Colonic mucosa (tissue), 4 donors: ENCODE measurements around the gene PIAS2. TPM values are rescaled to one million over a fixed set of nuclear protein-coding genes. Genes with fewer than 3 reads are reported as not detected.

ENCODE experiments used
- DNase-seq: peaks from one replicate; pipeline ENCODE4 v3.0.0-alpha.2; 2020
- H3K27ac ChIP-seq: fragments of 200-600 bp; one replicate; pipeline ENCODE4 v1.8.0; 2021
- H3K27me3 ChIP-seq: fragments of 200-600 bp; one replicate; pipeline ENCODE4 v1.8.0; 2021
- H3K36me3 ChIP-seq: fragments of 200-600 bp; one replicate; pipeline ENCODE4 v1.8.0; 2021
- H3K4me1 ChIP-seq: fragments of 200-600 bp; one replicate; pipeline ENCODE4 v1.8.0; 2021; ENCODE audit warnings: mild to moderate bottlenecking
- H3K4me3 ChIP-seq: fragments of 200-600 bp; one replicate; pipeline ENCODE4 v1.8.0; 2021
- H3K9ac ChIP-seq, 2 donors: one replicate each; pipeline ENCODE4 v1.7.0; 2013; ENCODE audit warnings: control low read depth in 2 of 2, low read depth in 2 of 2, low read length in 2 of 2
- H3K9me3 ChIP-seq: fragments of 200-600 bp; one replicate; pipeline ENCODE4 v1.8.0; 2021
- intact Hi-C: fragments of 100-400 bp; cut with DNase I; formaldehyde crosslinking; loops from one replicate; pipeline ENCODE4 v1.14.1; 2022
- total RNA-seq, 2 donors: library from RNA; stranded (reverse); fragmentation: NEBNext Ultra II Directional in 1 of 2; extraction: Animal tissue kit (Norgen Biotek cat#: 25700) in 1 of 2; gene quantifications; one replicate each; pipeline ENCODE4 v1.2.1, GENCODE V29; 2021
- TF ChIP-seq, protein P1 (sequence below): fragments of 200-600 bp; IDR thresholded peaks from one replicate; pipeline ENCODE4 v1.8.0; 2022; ENCODE audit warnings: antibody characterized with exemption, mild to moderate bottlenecking
- donor health status: healthy.
- donor health status: DM: no; HTN: no; CAD: no.
- donor health status: DM: no; HTN: no; CAD: no.

PIAS2 gene
- total RNA-seq, 2 donors from 2014 or later: 29.0 to 42.0 TPM

DNA sequence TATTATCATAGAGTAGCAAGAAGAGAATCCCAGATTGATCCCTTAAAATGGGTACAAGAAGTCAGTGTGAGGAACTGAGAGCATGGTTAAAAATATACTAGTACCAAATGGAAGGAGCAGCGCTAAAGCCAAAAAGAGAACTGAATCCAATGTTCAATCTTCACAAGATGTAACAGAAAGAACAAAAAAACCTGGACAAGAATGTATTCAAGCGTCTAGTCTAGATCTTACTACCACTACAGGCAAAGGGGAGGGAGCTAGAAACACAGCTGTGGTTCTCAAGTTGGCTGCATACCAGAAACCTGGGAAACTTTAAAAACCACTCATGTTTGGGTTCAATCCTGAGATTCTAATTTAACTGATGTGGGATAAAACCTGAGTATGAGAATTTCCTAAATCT is 57.5 kb downstream of the PIAS2 start:
- intact Hi-C loops: no loop called here
- Histone ChIP-seq H3K27me3 (no peaks in the 10 kb centered on the region), H3K9me3 (no peaks in the 10 kb centered on the region), H3K36me3 (no peaks in the 10 kb centered on the region), H3K27ac (no peak overlapping the region), H3K9ac (no peak overlapping the region), H3K4me1 (no peaks in the 10 kb centered on the region), H3K4me3 (no peak overlapping the region)
- no peak for DNase-seq
- TF ChIP-seq, protein P1, sequence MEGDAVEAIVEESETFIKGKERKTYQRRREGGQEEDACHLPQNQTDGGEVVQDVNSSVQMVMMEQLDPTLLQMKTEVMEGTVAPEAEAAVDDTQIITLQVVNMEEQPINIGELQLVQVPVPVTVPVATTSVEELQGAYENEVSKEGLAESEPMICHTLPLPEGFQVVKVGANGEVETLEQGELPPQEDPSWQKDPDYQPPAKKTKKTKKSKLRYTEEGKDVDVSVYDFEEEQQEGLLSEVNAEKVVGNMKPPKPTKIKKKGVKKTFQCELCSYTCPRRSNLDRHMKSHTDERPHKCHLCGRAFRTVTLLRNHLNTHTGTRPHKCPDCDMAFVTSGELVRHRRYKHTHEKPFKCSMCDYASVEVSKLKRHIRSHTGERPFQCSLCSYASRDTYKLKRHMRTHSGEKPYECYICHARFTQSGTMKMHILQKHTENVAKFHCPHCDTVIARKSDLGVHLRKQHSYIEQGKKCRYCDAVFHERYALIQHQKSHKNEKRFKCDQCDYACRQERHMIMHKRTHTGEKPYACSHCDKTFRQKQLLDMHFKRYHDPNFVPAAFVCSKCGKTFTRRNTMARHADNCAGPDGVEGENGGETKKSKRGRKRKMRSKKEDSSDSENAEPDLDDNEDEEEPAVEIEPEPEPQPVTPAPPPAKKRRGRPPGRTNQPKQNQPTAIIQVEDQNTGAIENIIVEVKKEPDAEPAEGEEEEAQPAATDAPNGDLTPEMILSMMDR: no peak

DNA sequence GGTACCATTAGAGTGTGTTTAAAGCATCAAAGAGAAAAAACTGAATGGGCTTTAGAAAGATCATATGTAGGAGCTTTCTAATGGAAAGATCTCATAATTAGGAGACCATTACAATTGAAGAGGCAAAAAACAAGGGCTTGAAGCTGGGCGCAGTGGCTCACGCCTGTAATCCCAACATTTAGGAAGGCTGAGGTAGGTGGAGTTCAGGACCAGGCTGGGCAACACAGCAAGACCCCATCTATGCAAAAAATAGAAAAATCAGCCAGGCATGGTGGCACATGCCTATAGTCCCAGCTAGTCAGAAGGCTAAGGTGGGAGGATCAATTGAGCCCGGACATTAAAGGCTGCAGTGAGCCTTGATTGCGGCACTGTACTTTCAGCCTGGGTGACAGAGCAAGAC is 59.0 kb downstream of the PIAS2 start:
- H3K9me3 ChIP-seq: no peaks in the 10 kb centered on the region
- no peak for DNase-seq
- H3K27me3 ChIP-seq: no peaks in the 10 kb centered on the region
- H3K4me3 ChIP-seq: no peak overlapping the region
- H3K4me1 ChIP-seq: no peaks in the 10 kb centered on the region
- TF ChIP-seq, protein P1: no peak
- no peaks in the 10 kb centered on the region for H3K36me3 ChIP-seq
- intact Hi-C loops: no loop called here
- no peak overlapping the region for H3K27ac ChIP-seq
- H3K9ac ChIP-seq: no peak overlapping the region

DNA sequence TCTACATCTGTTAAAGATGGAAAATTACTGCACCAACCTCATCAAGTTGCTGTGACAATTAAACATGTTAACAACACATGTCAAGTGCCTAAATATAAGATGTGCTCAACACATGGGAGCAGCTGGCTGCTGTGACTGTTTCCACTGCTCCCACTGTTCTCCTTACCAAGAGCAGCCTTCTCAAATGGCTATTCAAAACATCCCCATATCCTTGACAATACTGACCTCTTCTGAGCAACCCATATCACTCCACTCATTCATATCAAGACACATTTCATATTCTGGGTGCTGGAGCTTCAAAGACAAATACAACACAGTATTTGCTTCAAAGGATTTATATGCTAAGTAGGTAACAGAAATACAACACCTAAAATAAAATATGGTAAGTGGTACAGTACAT is 60.3 kb downstream of the PIAS2 start:
- Histone ChIP-seq H3K9me3 (no peaks in the 10 kb centered on the region), H3K4me3 (no peak overlapping the region), H3K27ac (no peak overlapping the region), H3K27me3 (no peaks in the 10 kb centered on the region), H3K36me3 (no peaks in the 10 kb centered on the region), H3K9ac (no peak overlapping the region), H3K4me1 (no peaks in the 10 kb centered on the region)
- DNase-seq: no peak
- TF ChIP-seq, protein P1: no peak
- intact Hi-C loops: no loop called here

DNA sequence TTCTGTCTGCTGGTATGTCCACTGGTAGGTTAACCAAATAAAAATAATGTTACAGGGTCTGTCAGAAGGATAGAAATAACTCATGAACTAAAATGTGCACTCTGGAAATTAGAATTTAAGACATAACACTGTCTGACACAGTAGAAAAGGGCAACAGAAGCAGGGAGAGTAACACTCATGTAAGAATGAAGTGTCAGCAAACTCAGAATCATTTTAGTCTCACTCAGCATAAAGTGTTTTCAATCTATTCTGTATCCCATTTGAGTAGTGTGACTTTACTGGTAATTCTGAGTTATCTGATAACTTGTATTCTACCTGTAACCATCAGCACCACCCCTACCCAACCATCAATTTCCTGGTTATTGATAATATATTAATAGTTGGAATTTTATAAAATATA is 68.3 kb downstream of the PIAS2 start:
- H3K4me1 ChIP-seq: no peaks in the 10 kb centered on the region
- no peaks in the 10 kb centered on the region for H3K36me3 ChIP-seq
- H3K4me3 ChIP-seq: no peak overlapping the region
- no peak for DNase-seq
- intact Hi-C loops: no loop called here
- TF ChIP-seq, protein P1: no peak
- H3K27ac ChIP-seq: no peak overlapping the region
- H3K9ac ChIP-seq: no peak overlapping the region
- no peaks in the 10 kb centered on the region for H3K27me3 ChIP-seq
- no peaks in the 10 kb centered on the region for H3K9me3 ChIP-seq

DNA sequence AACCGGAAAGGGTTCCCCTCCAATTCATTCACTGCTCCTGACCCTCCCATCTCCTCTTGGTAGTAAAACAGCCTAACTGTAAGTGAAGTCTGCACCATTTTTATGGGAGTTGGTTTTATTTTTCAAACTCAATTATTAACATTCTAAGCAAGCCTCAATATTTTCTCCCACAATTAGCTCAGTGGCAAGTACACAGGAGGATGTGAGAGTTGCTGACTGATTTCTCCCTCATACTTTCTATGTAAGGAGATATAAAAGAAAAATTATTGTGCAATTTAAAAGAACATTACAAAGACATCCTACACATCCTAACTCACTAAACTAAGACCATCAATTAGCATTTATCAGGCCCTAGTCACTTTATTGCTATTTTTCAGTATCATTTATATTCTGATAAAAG is 73.9 kb downstream of the PIAS2 start:
- Histone ChIP-seq H3K27me3 (no peaks in the 10 kb centered on the region), H3K36me3 (no peaks in the 10 kb centered on the region), H3K9ac (no peak overlapping the region), H3K9me3 (no peaks in the 10 kb centered on the region), H3K4me1 (no peaks in the 10 kb centered on the region), H3K4me3 (no peak overlapping the region), H3K27ac (no peak overlapping the region)
- intact Hi-C loops: no loop called here
- no peak for DNase-seq
- TF ChIP-seq, protein P1: no peak

DNA sequence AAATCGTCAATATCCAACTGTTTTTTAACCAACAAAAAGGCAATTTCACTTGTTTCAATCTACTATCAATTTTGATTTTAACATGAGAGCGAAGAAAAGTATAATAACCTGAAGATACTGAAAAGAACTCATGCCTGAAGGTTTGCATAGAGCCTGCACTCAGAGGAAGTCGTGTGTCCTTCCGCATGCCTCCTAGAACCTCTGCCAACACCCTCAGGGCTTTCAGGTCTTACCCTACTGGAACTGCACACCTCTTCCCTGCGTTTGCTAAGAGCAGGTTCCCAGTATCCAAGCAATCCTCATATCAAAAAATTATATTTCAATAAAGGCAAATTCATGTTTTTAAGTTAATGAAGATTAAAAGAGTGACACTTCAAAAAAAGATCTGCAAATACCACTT is 74.7 kb downstream of the PIAS2 start:
- intact Hi-C loops: no loop called here
- H3K36me3 ChIP-seq: no peaks in the 10 kb centered on the region
- no peaks in the 10 kb centered on the region for H3K4me1 ChIP-seq
- no peak for DNase-seq
- H3K27ac ChIP-seq: no peak overlapping the region
- no peak overlapping the region for H3K4me3 ChIP-seq
- TF ChIP-seq, protein P1: no peak
- H3K9ac ChIP-seq: no peak overlapping the region
- no peaks in the 10 kb centered on the region for H3K9me3 ChIP-seq
- H3K27me3 ChIP-seq: no peaks in the 10 kb centered on the region
